ENCODE measurements around the gene FUCA2.

FUCA2 gene

DNA sequence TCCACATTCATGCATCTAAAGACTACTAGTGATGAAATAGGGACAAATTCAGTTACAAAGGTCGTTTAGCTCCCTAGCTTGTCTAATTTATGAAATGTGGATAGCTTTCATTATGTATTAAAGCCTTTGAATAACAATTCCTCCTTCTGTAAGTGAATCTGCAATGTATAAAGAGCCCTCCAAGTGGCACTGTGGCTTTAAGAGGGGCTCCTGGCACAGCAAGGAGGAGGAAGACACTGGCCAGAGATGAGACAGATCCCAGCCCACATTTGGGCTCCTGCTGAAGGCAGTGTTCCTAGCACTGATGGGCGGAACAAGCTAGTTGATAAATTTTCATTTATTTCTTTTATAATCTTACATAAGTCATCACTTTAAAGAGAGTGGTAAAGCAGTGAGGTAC is 17.6 kb upstream of the FUCA2 start:
- Histone ChIP-seq H3K36me3 (ENCODE audit: insufficient read depth, low read length) (no peaks in the 10 kb centered on the region), H3K4me3 (no peak overlapping the region), H3K9me3 (ENCODE audit: low read depth, low read length) (no peaks in the 10 kb centered on the region), H3K27ac (no peak overlapping the region), H3K9ac (ENCODE audit: insufficient read length) (no peak overlapping the region)
- no peak for TF ChIP-seq FOXP2 (optimal IDR thresholded peaks at IDR 0.05; ENCODE audit: control extremely low read depth, extremely low read length, insufficient read depth)
- no peak for TF ChIP-seq EZH2 (IDR thresholded peaks at IDR 0.05)
- TF ChIP-seq POLR2AphosphoS5 (IDR thresholded peaks at IDR 0.05; ENCODE audit: borderline replicate concordance, low read depth, low read length), result no peak
- DNase-seq (ENCODE audit: low read depth, low spot score), result no peak

DNA sequence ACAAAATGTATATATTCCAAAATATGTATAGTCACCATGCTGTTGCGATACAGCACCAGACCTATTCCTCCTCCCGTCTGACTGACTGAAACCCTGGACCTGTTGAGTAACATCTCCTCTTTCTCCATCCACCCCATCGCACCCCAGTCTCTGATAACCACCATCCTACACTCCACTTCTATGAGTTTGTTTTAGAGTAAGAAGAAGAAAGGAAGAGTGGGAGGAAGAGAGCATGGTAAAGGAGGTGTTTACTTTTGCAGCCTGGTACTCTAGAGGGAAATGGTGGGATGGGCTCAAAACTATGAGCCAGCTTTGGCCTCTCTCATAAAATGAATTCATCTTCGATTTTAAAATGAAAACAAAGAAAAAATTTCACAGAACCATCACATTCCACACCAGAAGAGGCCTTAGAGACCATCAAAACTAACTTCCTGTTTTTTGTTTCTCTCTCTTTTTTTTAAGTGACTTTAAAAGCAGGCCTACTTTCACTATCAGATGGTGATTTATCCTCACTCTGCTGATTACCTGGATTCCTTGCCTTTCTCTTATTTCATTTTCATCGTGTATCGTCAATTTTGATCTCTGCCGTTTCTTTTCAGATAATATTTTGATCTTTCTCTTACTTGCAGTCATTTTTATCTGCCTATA is 16.8 kb upstream of the FUCA2 start:
- Histone ChIP-seq H3K36me3 (ENCODE audit: insufficient read depth, low read length) (no peaks in the 10 kb centered on the region), H3K4me3 (no peak overlapping the region), H3K9me3 (ENCODE audit: low read depth, low read length) (no peaks in the 10 kb centered on the region), H3K9ac (ENCODE audit: insufficient read length) (no peak overlapping the region), H3K27ac (no peak overlapping the region)
- TF ChIP-seq EZH2 (IDR thresholded peaks at IDR 0.05) (no peak), POLR2AphosphoS5 (IDR thresholded peaks at IDR 0.05; ENCODE audit: borderline replicate concordance, low read depth, low read length) (no peak), FOXP2 (optimal IDR thresholded peaks at IDR 0.05; ENCODE audit: control extremely low read depth, extremely low read length, insufficient read depth) (no peak)
- DNase-seq (ENCODE audit: low read depth, low spot score), result no peak

DNA sequence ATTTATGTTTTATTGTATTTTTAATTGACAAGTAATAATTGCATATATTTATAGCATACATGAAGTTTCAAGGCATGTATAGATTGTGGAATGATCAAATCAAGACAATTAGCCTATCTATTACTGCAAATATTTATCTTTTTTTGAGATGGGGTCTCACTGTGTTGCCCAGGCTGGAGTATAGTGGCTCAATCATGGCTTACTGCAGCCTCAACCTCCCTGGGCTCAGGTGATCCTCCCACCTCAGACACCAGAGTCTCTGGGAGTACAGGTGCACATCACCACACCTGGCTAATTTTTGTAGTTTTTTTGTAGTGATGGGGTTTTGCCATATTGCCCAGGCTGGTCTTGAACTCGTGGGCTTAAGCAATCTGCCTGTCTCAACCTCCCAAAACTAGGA is 16.2 kb upstream of the FUCA2 start:
- H3K36me3 ChIP-seq (ENCODE audit: insufficient read depth, low read length), result no peaks in the 10 kb centered on the region
- no peak for DNase-seq (ENCODE audit: low read depth, low spot score)
- no peak overlapping the region for H3K9ac ChIP-seq (ENCODE audit: insufficient read length)
- no peaks in the 10 kb centered on the region for H3K9me3 ChIP-seq (ENCODE audit: low read depth, low read length)
- H3K4me3 ChIP-seq, result no peak overlapping the region
- no peak overlapping the region for H3K27ac ChIP-seq
- no peak for TF ChIP-seq POLR2AphosphoS5 (IDR thresholded peaks at IDR 0.05; ENCODE audit: borderline replicate concordance, low read depth, low read length)
- no peak for TF ChIP-seq EZH2 (IDR thresholded peaks at IDR 0.05)
- TF ChIP-seq FOXP2 (optimal IDR thresholded peaks at IDR 0.05; ENCODE audit: control extremely low read depth, extremely low read length, insufficient read depth), result no peak

DNA sequence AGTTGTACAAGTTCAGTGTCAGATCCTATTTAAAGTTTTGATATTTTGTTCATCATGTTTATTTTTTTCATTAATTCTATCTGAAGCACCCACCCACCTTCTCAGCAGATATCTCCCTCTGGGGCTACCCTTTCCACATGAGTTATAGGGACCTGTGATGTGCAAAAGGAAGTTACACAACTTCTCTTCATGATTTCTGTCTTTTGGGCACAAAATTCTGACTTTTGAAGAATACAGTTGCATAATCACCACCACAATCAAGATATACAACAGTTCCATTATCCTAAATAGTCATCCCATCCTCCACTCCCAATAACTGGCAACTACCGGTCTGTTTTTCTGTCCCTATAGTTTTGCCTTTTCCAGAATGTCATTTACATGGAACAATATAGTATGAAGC is 13.8 kb upstream of the FUCA2 start:
- no peak overlapping the region for H3K4me3 ChIP-seq
- no peak overlapping the region for H3K9ac ChIP-seq (ENCODE audit: insufficient read length)
- DNase-seq (ENCODE audit: low read depth, low spot score), result no peak
- H3K36me3 ChIP-seq (ENCODE audit: insufficient read depth, low read length), result no peaks in the 10 kb centered on the region
- TF ChIP-seq FOXP2 (optimal IDR thresholded peaks at IDR 0.05; ENCODE audit: control extremely low read depth, extremely low read length, insufficient read depth) (no peak), POLR2AphosphoS5 (IDR thresholded peaks at IDR 0.05; ENCODE audit: borderline replicate concordance, low read depth, low read length) (no peak), EZH2 (IDR thresholded peaks at IDR 0.05) (no peak)
- H3K27ac ChIP-seq, result no peak overlapping the region
- no peaks in the 10 kb centered on the region for H3K9me3 ChIP-seq (ENCODE audit: low read depth, low read length)

DNA sequence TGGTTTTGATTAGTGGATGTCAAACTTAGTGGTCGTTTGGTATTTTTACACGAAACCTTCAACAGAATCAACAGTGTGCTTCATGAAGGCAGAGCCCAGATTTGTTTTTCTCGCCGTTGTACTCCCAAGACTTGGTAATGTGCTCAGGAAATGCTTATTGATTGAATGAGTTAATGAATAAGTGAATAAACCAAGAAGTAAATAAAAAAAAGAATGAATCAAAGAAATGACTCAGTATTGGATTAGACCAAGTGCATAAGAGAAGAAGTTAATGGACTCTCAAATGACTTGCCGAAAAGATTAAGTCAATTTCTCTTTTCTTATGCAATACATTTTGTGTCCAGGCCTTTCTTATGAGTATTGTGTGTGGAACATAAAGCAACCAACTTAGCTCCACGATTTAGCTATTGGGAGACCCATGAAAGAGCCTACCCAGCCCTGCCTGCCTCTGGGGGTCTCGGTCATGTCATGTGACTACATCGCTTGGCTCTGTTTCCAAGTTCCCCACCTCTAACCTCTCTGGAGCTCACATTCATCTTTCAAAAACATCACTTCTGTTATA is 10.6 kb upstream of the FUCA2 start:
- Histone ChIP-seq H3K9me3 (ENCODE audit: low read depth, low read length) (no peaks in the 10 kb centered on the region), H3K36me3 (ENCODE audit: insufficient read depth, low read length) (no peaks in the 10 kb centered on the region), H3K9ac (ENCODE audit: insufficient read length) (no peak overlapping the region), H3K27ac (no peak overlapping the region), H3K4me3 (no peak overlapping the region)
- TF ChIP-seq EZH2 (IDR thresholded peaks at IDR 0.05) (no peak), FOXP2 (optimal IDR thresholded peaks at IDR 0.05; ENCODE audit: control extremely low read depth, extremely low read length, insufficient read depth) (no peak), POLR2AphosphoS5 (IDR thresholded peaks at IDR 0.05; ENCODE audit: borderline replicate concordance, low read depth, low read length) (no peak)
- DNase-seq (ENCODE audit: low read depth, low spot score), result no peak

DNA sequence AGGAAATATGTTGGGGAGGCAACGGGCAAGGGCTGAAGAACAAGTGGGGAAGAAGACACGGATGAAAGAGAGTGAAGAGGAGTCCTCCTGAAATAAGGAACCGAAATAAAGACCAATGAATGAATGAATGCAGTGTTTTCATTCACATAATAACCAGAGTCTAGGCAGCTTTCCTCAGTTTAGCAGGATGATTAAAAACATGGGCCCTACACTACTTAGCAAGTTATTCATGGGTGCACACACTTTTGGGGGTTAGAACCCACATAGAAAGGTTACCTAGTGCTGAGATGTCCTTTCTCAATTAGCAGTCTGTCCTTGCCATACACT is 5.9 kb upstream of the FUCA2 start:
- Histone ChIP-seq H3K27ac (no peak overlapping the region), H3K4me3 (no peak overlapping the region), H3K9me3 (ENCODE audit: low read depth, low read length) (no peaks in the 10 kb centered on the region), H3K9ac (ENCODE audit: insufficient read length) (no peak overlapping the region), H3K36me3 (ENCODE audit: insufficient read depth, low read length) (no peaks in the 10 kb centered on the region)
- TF ChIP-seq EZH2 (IDR thresholded peaks at IDR 0.05), result no peak
- no peak for TF ChIP-seq POLR2AphosphoS5 (IDR thresholded peaks at IDR 0.05; ENCODE audit: borderline replicate concordance, low read depth, low read length)
- no peak for TF ChIP-seq FOXP2 (optimal IDR thresholded peaks at IDR 0.05; ENCODE audit: control extremely low read depth, extremely low read length, insufficient read depth)
- no peak for DNase-seq (ENCODE audit: low read depth, low spot score)

DNA sequence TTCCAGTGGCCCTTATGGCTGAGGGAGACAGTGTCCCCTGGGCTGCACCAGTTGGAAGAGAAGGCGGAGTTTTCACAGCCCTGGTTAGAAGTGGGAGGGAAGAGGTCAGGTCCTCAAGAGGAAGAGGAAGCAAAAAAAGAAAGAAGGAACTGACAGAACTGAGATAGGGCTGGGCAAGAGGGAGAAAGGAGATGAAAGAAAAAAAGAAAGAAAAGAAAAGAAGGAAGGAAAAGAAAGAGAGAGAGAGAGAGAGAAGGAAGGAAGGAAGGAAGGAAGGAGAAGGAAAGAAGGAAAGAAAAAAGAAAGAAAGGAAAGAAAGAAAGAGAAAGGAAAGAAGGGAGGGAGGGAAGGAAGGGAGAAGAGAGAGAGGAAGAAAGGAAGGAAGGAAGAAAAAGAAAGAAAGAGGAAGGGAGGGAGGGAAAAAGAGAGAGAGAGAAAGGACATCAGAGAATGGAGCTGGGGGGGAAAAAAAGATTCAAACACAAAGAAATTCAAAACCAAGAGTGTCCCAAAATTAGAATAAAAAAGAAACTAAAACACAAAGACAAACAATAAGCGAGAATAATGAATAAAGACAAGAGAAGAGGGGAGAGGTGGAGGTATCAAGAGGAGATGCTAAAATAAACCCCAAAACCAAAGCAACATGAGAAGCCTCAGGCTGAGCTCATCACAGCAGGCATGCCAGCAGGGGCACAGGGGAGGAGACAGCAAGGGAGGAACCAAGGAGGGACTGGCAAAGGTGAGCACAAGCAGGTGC is 5.3 kb upstream of the FUCA2 start:
- H3K36me3 ChIP-seq (ENCODE audit: insufficient read depth, low read length), result no peaks in the 10 kb centered on the region
- no peaks in the 10 kb centered on the region for H3K9me3 ChIP-seq (ENCODE audit: low read depth, low read length)
- no peak overlapping the region for H3K27ac ChIP-seq
- H3K4me3 ChIP-seq, result no peak overlapping the region
- H3K9ac ChIP-seq (ENCODE audit: insufficient read length), result no peak overlapping the region
- DNase-seq (ENCODE audit: low read depth, low spot score), result no peak
- no peak for TF ChIP-seq POLR2AphosphoS5 (IDR thresholded peaks at IDR 0.05; ENCODE audit: borderline replicate concordance, low read depth, low read length)
- no peak for TF ChIP-seq EZH2 (IDR thresholded peaks at IDR 0.05)
- TF ChIP-seq FOXP2 (optimal IDR thresholded peaks at IDR 0.05; ENCODE audit: control extremely low read depth, extremely low read length, insufficient read depth), result no peak

DNA sequence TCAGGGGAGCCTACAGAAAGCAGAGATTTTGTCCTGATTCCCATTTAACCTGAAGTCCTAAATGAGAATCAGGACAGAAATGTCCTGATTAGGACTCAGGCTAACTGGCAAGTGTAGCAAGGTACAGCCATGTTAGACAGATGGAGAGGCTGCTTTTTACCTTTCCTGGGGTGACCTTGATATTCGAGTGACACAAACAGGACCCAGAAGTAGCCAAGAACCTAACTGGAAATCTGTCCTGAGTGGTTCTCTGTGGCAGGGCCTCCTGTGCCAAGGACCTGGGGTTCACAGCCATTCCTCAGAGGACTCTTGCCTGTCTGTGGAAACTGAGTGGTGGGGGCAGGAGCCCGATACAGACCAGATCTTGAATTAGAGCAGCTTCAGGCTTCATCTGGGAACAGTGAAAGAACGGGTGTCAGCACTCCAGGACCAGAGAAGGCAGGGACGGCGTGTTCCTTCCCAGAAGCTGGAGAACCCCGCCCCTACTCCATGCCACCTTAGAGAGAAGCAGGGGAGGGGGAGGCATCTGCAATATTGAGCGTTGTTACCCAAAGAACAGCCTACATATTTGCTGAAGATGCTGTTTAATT is 4.3 kb upstream of the FUCA2 start:
- H3K4me3 ChIP-seq, result no peak overlapping the region
- H3K27ac ChIP-seq, result no peak overlapping the region
- no peaks in the 10 kb centered on the region for H3K9me3 ChIP-seq (ENCODE audit: low read depth, low read length)
- H3K36me3 ChIP-seq (ENCODE audit: insufficient read depth, low read length), result no peaks in the 10 kb centered on the region
- TF ChIP-seq EZH2 (IDR thresholded peaks at IDR 0.05) (no peak), POLR2AphosphoS5 (IDR thresholded peaks at IDR 0.05; ENCODE audit: borderline replicate concordance, low read depth, low read length) (no peak), FOXP2 (optimal IDR thresholded peaks at IDR 0.05; ENCODE audit: control extremely low read depth, extremely low read length, insufficient read depth) (no peak)
- DNase-seq (ENCODE audit: low read depth, low spot score), result no peak
- no peak overlapping the region for H3K9ac ChIP-seq (ENCODE audit: insufficient read length)

Data from SK-N-MC (cell line).